GM13976 (cell line): ENCODE data around the gene PLLP.

Experiments used
- DNase-seq: peaks from one replicate; pipeline ENCODE4 v3.0.0; 2012; ENCODE audit warnings: low spot score
- in situ Hi-C: fragments of 300-500 bp; cut with MboI; formaldehyde crosslinking; loops from one replicate; pipeline ENCODE4 v1.12.0; 2022; ENCODE audit warnings: low sequenced_read_pairs, mixed read lengths, inconsistent platforms; ENCODE audit not compliant: unreplicated experiment
- TF ChIP-seq, protein P1 (sequence below): IDR thresholded peaks from 2 replicates; pipeline ENCODE4 v1.5.1; 2012; ENCODE audit warnings: borderline replicate concordance, mild to moderate bottlenecking; ENCODE audit not compliant: insufficient read depth; ENCODE audit errors: extremely low read depth, missing control alignments, control extremely low read depth

The PLLP gene

DNA sequence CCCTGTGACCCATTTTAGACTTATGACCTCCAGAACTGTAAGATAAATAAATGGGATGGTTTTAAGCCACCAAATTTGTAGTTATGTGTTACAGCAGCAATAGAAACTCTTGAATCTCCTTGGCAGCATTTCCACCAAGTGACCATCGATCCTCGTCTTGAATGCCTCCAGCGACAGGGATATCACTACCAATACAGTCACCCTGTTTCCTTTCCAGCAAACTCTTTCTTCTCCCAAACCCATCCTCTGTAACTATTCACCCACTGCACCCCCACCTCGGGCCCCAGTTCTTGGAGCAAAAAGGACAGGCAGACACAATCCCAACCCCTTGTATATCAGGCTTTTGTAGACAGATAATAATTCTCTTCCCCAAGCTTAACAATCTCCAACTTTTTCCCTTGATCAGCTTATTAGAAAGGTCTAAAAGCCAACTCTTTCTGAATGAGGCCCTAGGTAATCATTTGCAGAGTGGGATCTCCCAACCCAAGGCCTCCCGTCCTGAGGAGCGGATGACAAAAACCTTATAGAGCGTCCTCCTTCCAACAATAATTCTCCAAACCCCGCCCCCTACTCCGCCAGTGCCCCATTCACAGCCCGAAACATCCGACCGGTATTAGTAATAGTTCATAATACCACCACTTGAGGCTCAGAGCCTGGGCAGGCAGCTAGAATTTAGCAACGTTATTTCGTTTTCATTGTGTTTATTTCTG lies 14.7 kb upstream of the PLLP start:
- TF ChIP-seq, protein P1, sequence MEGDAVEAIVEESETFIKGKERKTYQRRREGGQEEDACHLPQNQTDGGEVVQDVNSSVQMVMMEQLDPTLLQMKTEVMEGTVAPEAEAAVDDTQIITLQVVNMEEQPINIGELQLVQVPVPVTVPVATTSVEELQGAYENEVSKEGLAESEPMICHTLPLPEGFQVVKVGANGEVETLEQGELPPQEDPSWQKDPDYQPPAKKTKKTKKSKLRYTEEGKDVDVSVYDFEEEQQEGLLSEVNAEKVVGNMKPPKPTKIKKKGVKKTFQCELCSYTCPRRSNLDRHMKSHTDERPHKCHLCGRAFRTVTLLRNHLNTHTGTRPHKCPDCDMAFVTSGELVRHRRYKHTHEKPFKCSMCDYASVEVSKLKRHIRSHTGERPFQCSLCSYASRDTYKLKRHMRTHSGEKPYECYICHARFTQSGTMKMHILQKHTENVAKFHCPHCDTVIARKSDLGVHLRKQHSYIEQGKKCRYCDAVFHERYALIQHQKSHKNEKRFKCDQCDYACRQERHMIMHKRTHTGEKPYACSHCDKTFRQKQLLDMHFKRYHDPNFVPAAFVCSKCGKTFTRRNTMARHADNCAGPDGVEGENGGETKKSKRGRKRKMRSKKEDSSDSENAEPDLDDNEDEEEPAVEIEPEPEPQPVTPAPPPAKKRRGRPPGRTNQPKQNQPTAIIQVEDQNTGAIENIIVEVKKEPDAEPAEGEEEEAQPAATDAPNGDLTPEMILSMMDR, result no peak
- in situ Hi-C loops, result loop anchor here (10.0 kb wide), 1 partner anchor 214 kb away; no protein-coding TSS in a partner anchor
- DNase-seq, result no peak

- TF ChIP-seq, protein P1, result no peak
- DNase-seq, result no peak
- in situ Hi-C loops, result loop anchor here (10.0 kb wide), 1 partner anchor 213 kb away; no protein-coding TSS in a partner anchor
Measured at GRCh38 chr16:57297856-57298255, 13.4 kb upstream of the PLLP start.

DNA sequence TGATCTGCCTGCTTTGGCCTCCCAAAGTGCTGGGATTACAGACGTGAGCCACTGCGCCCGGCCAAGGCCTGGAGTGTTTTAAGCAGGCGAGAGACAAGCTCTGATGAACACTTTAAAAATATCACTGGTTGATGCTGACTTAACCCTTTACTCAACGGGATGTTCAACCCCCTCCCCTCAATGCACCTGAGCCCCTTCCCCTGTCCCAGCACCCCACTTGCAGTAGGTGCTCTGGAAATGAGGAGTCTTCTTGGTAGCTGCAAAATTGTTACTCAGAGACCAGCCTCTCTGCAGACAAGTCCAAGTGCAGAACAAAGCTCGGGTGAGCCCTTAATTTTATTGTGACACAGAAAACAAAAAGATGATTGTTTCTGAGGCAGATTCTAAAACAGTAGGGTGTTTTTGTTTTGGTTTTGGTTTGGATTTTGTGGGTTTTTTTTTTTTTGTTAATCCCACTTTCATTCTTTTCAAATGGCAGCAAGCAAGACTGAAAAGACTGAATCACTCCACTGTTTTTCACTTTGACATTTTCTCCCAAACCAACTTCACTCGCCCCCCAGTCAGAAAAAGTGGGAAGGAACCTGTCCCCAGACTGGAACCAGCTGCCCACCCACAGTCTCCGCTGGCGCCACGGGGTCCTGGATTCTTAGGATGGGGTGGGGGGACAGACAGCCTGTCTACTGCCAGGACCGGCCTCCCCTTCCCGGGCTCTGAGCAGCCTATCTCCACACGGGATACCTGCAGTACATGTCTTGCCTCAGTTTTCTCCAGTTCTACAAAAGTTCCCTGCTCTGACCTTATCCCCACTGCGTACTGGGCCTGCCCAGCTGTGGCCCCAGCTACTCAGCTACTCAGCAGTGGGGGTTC lies 5.2 kb upstream of the PLLP start:
- no peak for DNase-seq
- TF ChIP-seq, protein P1, result no peak
- in situ Hi-C loops, result loop anchor here (10.0 kb wide), 1 partner anchor 205 kb away; no protein-coding TSS in a partner anchor

DNA sequence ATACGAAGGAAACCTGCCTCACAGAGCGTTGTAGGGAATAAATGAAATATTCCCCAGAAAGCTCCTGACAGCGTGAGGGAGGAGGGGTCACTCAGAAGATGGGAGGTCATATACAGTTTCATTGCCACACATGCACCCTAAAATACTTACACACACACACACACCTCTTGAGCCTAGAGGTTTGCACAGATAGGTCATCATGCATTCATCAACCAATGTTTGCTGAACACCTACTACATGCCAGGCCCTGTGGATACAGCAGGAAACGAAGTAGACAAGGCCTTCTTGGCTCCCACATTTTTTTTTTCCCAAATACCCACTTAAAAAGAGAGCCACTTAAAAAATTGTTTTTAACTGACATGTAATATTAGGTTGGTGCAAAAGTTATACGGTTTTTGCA lies 907 bp upstream of the PLLP start:
- DNase-seq, result no peak
- TF ChIP-seq, protein P1, result no peak
- in situ Hi-C loops, result no loop called here

GRCh38 chr16:57284952-57285363 lies 486 bp upstream of the PLLP start:
- TF ChIP-seq, protein P1, result no peak
- DNase-seq, result no peak
- in situ Hi-C loops, result no loop called here

DNA sequence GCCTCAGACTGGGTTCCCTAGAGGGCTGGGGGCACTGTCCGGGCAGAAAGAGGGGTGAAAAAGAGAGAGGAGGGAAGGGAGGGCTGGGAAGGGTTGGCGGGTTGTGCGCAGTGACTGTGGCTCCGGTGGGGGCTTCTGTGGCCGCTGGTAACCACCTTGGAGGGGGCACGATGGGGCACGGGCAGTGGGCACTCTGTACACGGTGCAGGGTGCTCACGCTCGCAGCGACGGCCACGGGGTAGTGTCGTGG lies 588 bp downstream of the PLLP start:
- DNase-seq, result no peak
- TF ChIP-seq, protein P1, result no peak
- in situ Hi-C loops, result no loop called here
